ENCODE results near the gene SNCG. TPM values are rescaled to one million over a fixed set of nuclear protein-coding genes. Genes with fewer than 3 reads are reported as not detected.
A peak's percentile ranks its signal among the peaks of the same experiment; 100 is the strongest.

The SNCG gene
- total RNA-seq, 3 donors from 2014 or later: 52.1 to 255 (median 53.7) TPM

- intact Hi-C loops (cut with DNase I; ENCODE audit: low total_unique reads): no loop called here
- H3K4me1 ChIP-seq: peaks cover 0 to 6% of the 10 kb centered on the region in 2 donors
- H3K36me3 ChIP-seq: no peaks in the 10 kb centered on the region
- peak in 1 of 2 donors; percentile 2 for DNase-seq (ENCODE audit: low spot score in 2 of 2)
- H3K4me3 ChIP-seq: peak overlapping the region in 1 of 3 donors; percentile 54
- H3K27ac ChIP-seq: no peak overlapping the region
- TF ChIP-seq POLR2A (IDR thresholded peaks at IDR 0.05) (no peak), CTCF (IDR thresholded peaks at IDR 0.05) (no peak), POLR2AphosphoS5 (IDR thresholded peaks at IDR 0.05) (no peak)
- no peaks in the 10 kb centered on the region for H3K9me3 ChIP-seq
- no peaks in the 10 kb centered on the region for H3K27me3 ChIP-seq
Observed at GRCh38 chr10:86942441-86943315, 15.7 kb upstream of the SNCG start.

- Histone ChIP-seq H3K4me1 (peaks cover 0 to 6% of the 10 kb centered on the region in 2 donors), H3K36me3 (no peaks in the 10 kb centered on the region), H3K9me3 (no peaks in the 10 kb centered on the region), H3K27me3 (no peaks in the 10 kb centered on the region), H3K4me3 (no peak overlapping the region), H3K27ac (no peak overlapping the region)
- intact Hi-C loops (cut with DNase I; ENCODE audit: low total_unique reads): no loop called here
- peak in 1 of 2 donors; percentile 1 for DNase-seq (ENCODE audit: low spot score in 2 of 2)
- TF ChIP-seq POLR2A (IDR thresholded peaks at IDR 0.05) (no peak), CTCF (IDR thresholded peaks at IDR 0.05) (no peak), POLR2AphosphoS5 (IDR thresholded peaks at IDR 0.05) (no peak)
Observed at GRCh38 chr10:86943316-86944030, 14.9 kb upstream of the SNCG start.

GRCh38 chr10:86944031-86944419 is 14.4 kb upstream of the SNCG start:
- peaks cover 0 to 6% of the 10 kb centered on the region in 2 donors for H3K4me1 ChIP-seq
- H3K27ac ChIP-seq: no peak overlapping the region
- no peak overlapping the region for H3K4me3 ChIP-seq
- peak in 1 of 2 donors; percentile 15 for DNase-seq (ENCODE audit: low spot score in 2 of 2)
- intact Hi-C loops (cut with DNase I; ENCODE audit: low total_unique reads): no loop called here
- no peaks in the 10 kb centered on the region for H3K9me3 ChIP-seq
- no peaks in the 10 kb centered on the region for H3K27me3 ChIP-seq
- TF ChIP-seq POLR2A (IDR thresholded peaks at IDR 0.05) (no peak), POLR2AphosphoS5 (IDR thresholded peaks at IDR 0.05) (no peak), CTCF (IDR thresholded peaks at IDR 0.05) (no peak)
- H3K36me3 ChIP-seq: no peaks in the 10 kb centered on the region

GRCh38 chr10:86944471-86944870 is 13.9 kb upstream of the SNCG start:
- intact Hi-C loops (cut with DNase I; ENCODE audit: low total_unique reads): no loop called here
- Histone ChIP-seq H3K4me3 (no peak overlapping the region), H3K36me3 (no peaks in the 10 kb centered on the region), H3K9me3 (no peaks in the 10 kb centered on the region), H3K27ac (no peak overlapping the region), H3K27me3 (no peaks in the 10 kb centered on the region), H3K4me1 (peaks cover 0 to 6% of the 10 kb centered on the region in 2 donors)
- TF ChIP-seq CTCF (IDR thresholded peaks at IDR 0.05) (no peak), POLR2AphosphoS5 (IDR thresholded peaks at IDR 0.05) (no peak), POLR2A (IDR thresholded peaks at IDR 0.05) (no peak)
- no peak for DNase-seq (ENCODE audit: low spot score in 2 of 2)

GRCh38 chr10:86944907-86945306 is 13.5 kb upstream of the SNCG start:
- no peak for DNase-seq (ENCODE audit: low spot score in 2 of 2)
- intact Hi-C loops (cut with DNase I; ENCODE audit: low total_unique reads): no loop called here
- peak overlapping the region; percentile 4 to 28 for H3K27ac ChIP-seq

More at GRCh38 chr10:86944907-86945306, 13.5 kb upstream of the SNCG start:
- TF ChIP-seq CTCF (IDR thresholded peaks at IDR 0.05): no peak
- no peak for TF ChIP-seq POLR2AphosphoS5 (IDR thresholded peaks at IDR 0.05)
- no peak for TF ChIP-seq POLR2A (IDR thresholded peaks at IDR 0.05)
- H3K4me1 ChIP-seq: peaks cover 0 to 6% of the 10 kb centered on the region in 2 donors
- H3K9me3 ChIP-seq: no peaks in the 10 kb centered on the region
- no peak overlapping the region for H3K4me3 ChIP-seq
- H3K27me3 ChIP-seq: no peaks in the 10 kb centered on the region
- no peaks in the 10 kb centered on the region for H3K36me3 ChIP-seq

Data from breast epithelium (tissue), 4 donors.